NCI-H187 (cell line): ENCODE results near the gene IFNA21.
"Not testable (repeated sequence)": the region's sequence is repeated elsewhere in the genome, so short reads cannot be mapped to it uniquely, and the experiment has no call there.

ENCODE experiments used
- DNase-seq, 2 experiments: peaks; one replicate each; lab custom pipeline; 2025; lab: John Stamatoyannopoulos, UW

The IFNA21 gene

GRCh38 chr9:21141427-21141882, 25.0 kb downstream of the IFNA21 start, which contains the start of gene IFNW1:
Gene IFNW1, minus strand, starts transcription at chr9:21141832. Its CDS starts 262 bp downstream, at chr9:21141570.
- DNase-seq: no peak

- no peak for DNase-seq
Measured at GRCh38 chr9:21137020-21137419, 29.4 kb downstream of the IFNA21 start.

- no peak for DNase-seq
Measured at GRCh38 chr9:21135736-21136135, 30.7 kb downstream of the IFNA21 start.

GRCh38 chr9:21128186-21128585, 38.3 kb downstream of the IFNA21 start:
- DNase-seq: not testable (repeated sequence)

- DNase-seq: no peak
Measured at GRCh38 chr9:21121595-21122251, 44.7 kb downstream of the IFNA21 start.

GRCh38 chr9:21121079-21121478, 45.4 kb downstream of the IFNA21 start:
- DNase-seq: no peak

GRCh38 chr9:21119093-21119770, 47.2 kb downstream of the IFNA21 start:
- DNase-seq: no peak
